CD4-positive, CD25-positive, alpha-beta regulatory T cell (primary cell): ENCODE data around the gene CUX1. TPM values are rescaled to one million over a fixed set of nuclear protein-coding genes. Genes with fewer than 3 reads are reported as not detected.
A peak's percentile ranks its signal among the peaks of the same experiment; 100 is the strongest.
"Not testable (repeated sequence)": the region's sequence is repeated elsewhere in the genome, so short reads cannot be mapped to it uniquely, and the experiment has no call there.

Experiments
- ATAC-seq, 2 donors: fragments of 150-1000 bp; cut with Tn5 transposase; one replicate each; pipeline ENCODE4 v1.10.0; 2021; ENCODE audit warnings: low read depth in 2 of 2, moderate number of reproducible peaks in 2 of 2, moderate library complexity in 1 of 2
- DNase-seq, 3 donors: peaks; one replicate each; pipeline versions ENCODE4 v3.0.0 to v3.0.0-alpha.2; 2012 to 2022; ENCODE audit warnings: mixed read lengths in 1 of 3
- H3K27ac ChIP-seq: one replicate; pipeline ENCODE4 v1.7.0; 2013; ENCODE audit warnings: mild to moderate bottlenecking, low read length; ENCODE audit not compliant: insufficient read depth, poor library complexity, severe bottlenecking
- H3K27me3 ChIP-seq: one replicate; pipeline ENCODE4 v1.7.0; 2013; ENCODE audit warnings: low read length; ENCODE audit not compliant: control insufficient read depth, insufficient read depth
- H3K36me3 ChIP-seq: one replicate; pipeline ENCODE4 v1.7.0; 2013; ENCODE audit warnings: mild to moderate bottlenecking, low read length, moderate library complexity; ENCODE audit not compliant: control insufficient read depth, insufficient read depth
- H3K4me1 ChIP-seq: 2 replicates; pipeline ENCODE4 v1.7.0; 2013; ENCODE audit warnings: mild to moderate bottlenecking, low read length; ENCODE audit not compliant: insufficient read depth, control insufficient read depth, poor library complexity, severe bottlenecking
- H3K4me3 ChIP-seq: one replicate; pipeline ENCODE4 v1.7.0; 2013; ENCODE audit warnings: low read depth, mild to moderate bottlenecking, low read length, moderate library complexity
- H3K9me3 ChIP-seq, 2 experiments: 1 replicate in 1 of 2; 2 replicates in 1 of 2; pipeline ENCODE4 v1.7.0; 2013; ENCODE audit warnings: low read length in 2 of 2, mild to moderate bottlenecking in 1 of 2, moderate library complexity in 1 of 2; ENCODE audit not compliant: control insufficient read depth in 2 of 2
- H3K27ac Mint-ChIP-seq, 3 donors: one replicate each; pipeline ENCODE4 v1.8.0; 2020 to 2022; ENCODE audit warnings: mild to moderate bottlenecking in 3 of 3, mixed read lengths in 3 of 3, moderate library complexity in 2 of 3
- H3K27me3 Mint-ChIP-seq: one replicate; pipeline ENCODE4 v1.8.0; 2022; ENCODE audit warnings: mild to moderate bottlenecking, mixed read lengths
- H3K36me3 Mint-ChIP-seq: one replicate; pipeline ENCODE4 v1.8.0; 2020; ENCODE audit warnings: mixed read lengths
- H3K4me1 Mint-ChIP-seq, 4 donors: one replicate each; pipeline ENCODE4 v1.8.0; 2020 to 2022; ENCODE audit warnings: mixed read lengths in 4 of 4, mild to moderate bottlenecking in 1 of 4
- H3K4me3 Mint-ChIP-seq, 4 donors: one replicate each; pipeline ENCODE4 v1.8.0; 2020 to 2022; ENCODE audit warnings: mild to moderate bottlenecking in 4 of 4, mixed read lengths in 4 of 4, moderate library complexity in 3 of 4
- H3K9me3 Mint-ChIP-seq, 7 donors: one replicate each; pipeline ENCODE4 v1.8.0; 2020 to 2022; ENCODE audit warnings: mixed read lengths in 7 of 7, mild to moderate bottlenecking in 3 of 7, moderate library complexity in 2 of 7
- polyA plus RNA-seq, 4 donors: library from polyadenylated mRNA; unstranded; fragments of 300-500 nt; fragmentation: Illumina TruSeq; gene quantifications; one replicate each; pipeline ENCODE4 v1.2.3, GENCODE V29; 2021
- total RNA-seq: library from RNA; stranded (reverse); gene quantifications from one replicate; pipeline ENCODE4 v1.2.3, GENCODE V29; 2022

The CUX1 gene
- total and polyA plus RNA-seq, 5 donors from 2014 or later = 6.0 to 45.1 (median 7.8) TPM

DNA sequence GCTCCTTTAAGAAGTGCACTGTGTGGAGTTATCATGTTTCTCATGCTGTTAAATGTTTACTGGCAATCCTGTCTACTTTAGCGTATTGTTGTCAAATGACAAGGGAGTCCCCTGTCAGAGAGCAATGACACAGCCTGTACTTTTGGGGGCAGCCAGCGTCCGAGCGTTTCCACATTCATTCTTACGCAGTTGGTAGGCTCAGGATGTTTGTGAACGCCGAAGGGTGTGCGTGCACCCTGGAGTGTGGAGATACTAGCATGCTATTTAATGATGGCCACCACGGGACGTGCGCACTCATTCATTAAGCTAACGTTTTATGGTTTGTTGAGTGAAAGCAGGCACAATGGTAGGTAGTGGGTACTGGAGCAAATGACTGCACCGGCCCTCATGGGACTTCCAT, 48.0 kb downstream of the CUX1 start:
- Histone ChIP-seq H3K9me3 (no peaks in the 10 kb centered on the region), H3K4me1 (no peaks in the 10 kb centered on the region), H3K27me3 (no peaks in the 10 kb centered on the region), H3K4me3 (no peak overlapping the region), H3K36me3 (no peaks in the 10 kb centered on the region), H3K27ac (no peak overlapping the region)
- H3K9me3 Mint-ChIP-seq = no peaks in the 10 kb centered on the region
- peaks cover 0 to 26% (median 8%) of the 10 kb centered on the region in 4 donors for H3K4me1 Mint-ChIP-seq
- DNase-seq (no peak), ATAC-seq (no peak)
- H3K36me3 Mint-ChIP-seq = peaks cover 4% of the 10 kb centered on the region
- no peaks in the 10 kb centered on the region for H3K27me3 Mint-ChIP-seq
- no peak overlapping the region for H3K4me3 Mint-ChIP-seq
- H3K27ac Mint-ChIP-seq = peak overlapping the region in 1 of 3 donors; percentile 60

GRCh38 chr7:101866328-101866727, 48.9 kb downstream of the CUX1 start:
- Mint-ChIP-seq H3K36me3 (peaks cover 4% of the 10 kb centered on the region), H3K4me3 (no peak overlapping the region), H3K27me3 (no peaks in the 10 kb centered on the region), H3K4me1 (peaks cover 0 to 27% (median 11%) of the 10 kb centered on the region in 4 donors), H3K9me3 (no peaks in the 10 kb centered on the region), H3K27ac (no peak overlapping the region)
- Histone ChIP-seq H3K36me3 (no peaks in the 10 kb centered on the region), H3K4me3 (no peak overlapping the region), H3K4me1 (no peaks in the 10 kb centered on the region), H3K27ac (no peak overlapping the region), H3K9me3 (no peaks in the 10 kb centered on the region), H3K27me3 (no peaks in the 10 kb centered on the region)
- DNase-seq (no peak), ATAC-seq (no peak)

DNA sequence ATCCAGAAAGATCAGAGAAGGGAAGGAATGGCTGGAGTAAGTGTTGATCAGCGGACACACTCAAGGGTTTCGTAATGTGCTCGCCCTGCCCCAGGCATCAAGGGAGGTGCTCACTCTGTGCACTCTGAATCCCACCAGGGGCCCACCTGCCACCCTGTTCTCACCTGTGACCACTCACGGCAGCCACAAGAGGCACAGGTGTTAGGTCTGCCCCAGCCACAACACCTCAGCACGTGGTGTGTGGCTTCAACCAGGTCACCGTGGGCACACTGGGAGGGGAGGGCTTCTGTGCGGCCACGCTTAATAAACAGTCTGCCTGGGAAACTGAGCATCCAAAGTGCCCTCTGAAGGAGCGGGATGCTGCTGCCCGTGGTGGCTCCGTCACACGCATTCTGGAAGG, 49.8 kb downstream of the CUX1 start:
- Mint-ChIP-seq H3K9me3 (no peaks in the 10 kb centered on the region), H3K4me1 (peaks cover 0 to 27% (median 11%) of the 10 kb centered on the region in 4 donors), H3K27me3 (no peaks in the 10 kb centered on the region), H3K4me3 (no peak overlapping the region), H3K27ac (no peak overlapping the region), H3K36me3 (peaks cover 4% of the 10 kb centered on the region)
- no peak for DNase-seq
- no peak overlapping the region for H3K4me3 ChIP-seq
- ATAC-seq = no peak
- H3K27me3 ChIP-seq = no peaks in the 10 kb centered on the region
- H3K9me3 ChIP-seq = no peaks in the 10 kb centered on the region
- no peaks in the 10 kb centered on the region for H3K4me1 ChIP-seq
- no peak overlapping the region for H3K27ac ChIP-seq
- H3K36me3 ChIP-seq = no peaks in the 10 kb centered on the region

DNA sequence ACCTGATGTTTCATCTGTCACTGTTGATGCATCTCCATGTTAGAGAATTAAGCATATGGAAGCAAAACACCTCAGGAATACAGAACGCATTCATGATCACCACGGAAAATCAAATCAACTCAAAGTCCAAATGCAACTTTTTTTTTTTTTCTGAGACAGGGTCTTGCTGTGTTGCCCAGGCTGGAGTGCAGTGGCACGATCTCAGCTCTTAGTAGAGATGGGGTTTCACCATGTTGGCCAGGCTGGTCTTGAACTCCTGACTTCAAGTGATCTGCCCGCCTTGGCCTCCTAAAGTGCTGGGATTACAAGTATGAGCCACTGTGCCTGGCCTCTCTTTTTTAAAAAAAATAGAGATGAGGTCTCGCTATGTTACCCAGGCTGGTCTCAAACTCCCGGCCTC, 50.3 kb downstream of the CUX1 start:
- not testable (repeated sequence) for ATAC-seq, H3K4me3 ChIP-seq, H3K9me3 Mint-ChIP-seq, H3K27me3 ChIP-seq, H3K4me1 ChIP-seq, H3K9me3 ChIP-seq, DNase-seq, H3K27ac ChIP-seq, H3K27me3 Mint-ChIP-seq, H3K4me3 Mint-ChIP-seq, H3K27ac Mint-ChIP-seq, H3K36me3 Mint-ChIP-seq, H3K36me3 ChIP-seq
- H3K4me1 Mint-ChIP-seq = peaks cover 0 to 27% (median 11%) of the 10 kb centered on the region in 4 donors

GRCh38 chr7:101868191-101868950, 50.9 kb downstream of the CUX1 start:
- ATAC-seq (no peak), DNase-seq (no peak)
- Histone ChIP-seq H3K27me3 (no peaks in the 10 kb centered on the region), H3K9me3 (no peaks in the 10 kb centered on the region), H3K27ac (no peak overlapping the region), H3K36me3 (no peaks in the 10 kb centered on the region), H3K4me3 (no peak overlapping the region), H3K4me1 (no peaks in the 10 kb centered on the region)
- Mint-ChIP-seq H3K27me3 (no peaks in the 10 kb centered on the region), H3K27ac (no peak overlapping the region), H3K4me1 (peaks cover 0 to 27% (median 10%) of the 10 kb centered on the region in 4 donors), H3K4me3 (no peak overlapping the region), H3K36me3 (peaks cover 4% of the 10 kb centered on the region), H3K9me3 (no peaks in the 10 kb centered on the region)

GRCh38 chr7:101869026-101869900, 51.8 kb downstream of the CUX1 start:
- no peak for DNase-seq
- Mint-ChIP-seq H3K27ac (peak overlapping the region in 1 of 3 donors; percentile 86), H3K9me3 (no peaks in the 10 kb centered on the region), H3K4me1 (peaks cover 0 to 26% (median 10%) of the 10 kb centered on the region in 4 donors), H3K27me3 (no peaks in the 10 kb centered on the region), H3K4me3 (no peak overlapping the region), H3K36me3 (peaks cover 2% of the 10 kb centered on the region)
- H3K27ac ChIP-seq = no peak overlapping the region
- H3K4me3 ChIP-seq = no peak overlapping the region
- H3K9me3 ChIP-seq = no peaks in the 10 kb centered on the region
- H3K27me3 ChIP-seq = no peaks in the 10 kb centered on the region
- no peaks in the 10 kb centered on the region for H3K36me3 ChIP-seq
- no peak for ATAC-seq
- no peaks in the 10 kb centered on the region for H3K4me1 ChIP-seq

GRCh38 chr7:101869901-101870290, 52.5 kb downstream of the CUX1 start:
- no peaks in the 10 kb centered on the region for H3K9me3 ChIP-seq
- no peak for ATAC-seq
- H3K36me3 Mint-ChIP-seq = peaks cover 8% of the 10 kb centered on the region
- DNase-seq = no peak
- H3K4me3 ChIP-seq = no peak overlapping the region
- no peaks in the 10 kb centered on the region for H3K36me3 ChIP-seq
- H3K27me3 Mint-ChIP-seq = no peaks in the 10 kb centered on the region
- H3K27ac Mint-ChIP-seq = peak overlapping the region in 1 of 3 donors; percentile 86
- no peak overlapping the region for H3K27ac ChIP-seq
- no peaks in the 10 kb centered on the region for H3K27me3 ChIP-seq
- no peaks in the 10 kb centered on the region for H3K4me1 ChIP-seq
- no peak overlapping the region for H3K4me3 Mint-ChIP-seq
- H3K4me1 Mint-ChIP-seq = peaks cover 0 to 26% (median 10%) of the 10 kb centered on the region in 4 donors
- no peaks in the 10 kb centered on the region for H3K9me3 Mint-ChIP-seq
